Fibroblast of skin of back (primary cell): ENCODE data around the gene STEAP3. TPM values are rescaled to one million over a fixed set of nuclear protein-coding genes. Genes with fewer than 3 reads are reported as not detected.

Experiments
- DNase-seq: peaks from one replicate; pipeline ENCODE4 v3.0.0-alpha.2; 2013
- polyA plus RNA-seq, 2 experiments: library from polyadenylated mRNA; unstranded; fragments of 120-200 nt; gene quantifications; one replicate each; pipeline ENCODE4 v1.2.1, GENCODE V29; 2013; ENCODE audit not compliant: insufficient read length in 2 of 2

STEAP3 gene, protein sequence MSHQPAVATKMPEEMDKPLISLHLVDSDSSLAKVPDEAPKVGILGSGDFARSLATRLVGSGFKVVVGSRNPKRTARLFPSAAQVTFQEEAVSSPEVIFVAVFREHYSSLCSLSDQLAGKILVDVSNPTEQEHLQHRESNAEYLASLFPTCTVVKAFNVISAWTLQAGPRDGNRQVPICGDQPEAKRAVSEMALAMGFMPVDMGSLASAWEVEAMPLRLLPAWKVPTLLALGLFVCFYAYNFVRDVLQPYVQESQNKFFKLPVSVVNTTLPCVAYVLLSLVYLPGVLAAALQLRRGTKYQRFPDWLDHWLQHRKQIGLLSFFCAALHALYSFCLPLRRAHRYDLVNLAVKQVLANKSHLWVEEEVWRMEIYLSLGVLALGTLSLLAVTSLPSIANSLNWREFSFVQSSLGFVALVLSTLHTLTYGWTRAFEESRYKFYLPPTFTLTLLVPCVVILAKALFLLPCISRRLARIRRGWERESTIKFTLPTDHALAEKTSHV
- polyA plus RNA-seq (2013, experiment 1 of 2; ENCODE audit: insufficient read length), result 29.0 TPM
- polyA plus RNA-seq (2013, experiment 2 of 2; ENCODE audit: insufficient read length), result 38.6 TPM

DNA sequence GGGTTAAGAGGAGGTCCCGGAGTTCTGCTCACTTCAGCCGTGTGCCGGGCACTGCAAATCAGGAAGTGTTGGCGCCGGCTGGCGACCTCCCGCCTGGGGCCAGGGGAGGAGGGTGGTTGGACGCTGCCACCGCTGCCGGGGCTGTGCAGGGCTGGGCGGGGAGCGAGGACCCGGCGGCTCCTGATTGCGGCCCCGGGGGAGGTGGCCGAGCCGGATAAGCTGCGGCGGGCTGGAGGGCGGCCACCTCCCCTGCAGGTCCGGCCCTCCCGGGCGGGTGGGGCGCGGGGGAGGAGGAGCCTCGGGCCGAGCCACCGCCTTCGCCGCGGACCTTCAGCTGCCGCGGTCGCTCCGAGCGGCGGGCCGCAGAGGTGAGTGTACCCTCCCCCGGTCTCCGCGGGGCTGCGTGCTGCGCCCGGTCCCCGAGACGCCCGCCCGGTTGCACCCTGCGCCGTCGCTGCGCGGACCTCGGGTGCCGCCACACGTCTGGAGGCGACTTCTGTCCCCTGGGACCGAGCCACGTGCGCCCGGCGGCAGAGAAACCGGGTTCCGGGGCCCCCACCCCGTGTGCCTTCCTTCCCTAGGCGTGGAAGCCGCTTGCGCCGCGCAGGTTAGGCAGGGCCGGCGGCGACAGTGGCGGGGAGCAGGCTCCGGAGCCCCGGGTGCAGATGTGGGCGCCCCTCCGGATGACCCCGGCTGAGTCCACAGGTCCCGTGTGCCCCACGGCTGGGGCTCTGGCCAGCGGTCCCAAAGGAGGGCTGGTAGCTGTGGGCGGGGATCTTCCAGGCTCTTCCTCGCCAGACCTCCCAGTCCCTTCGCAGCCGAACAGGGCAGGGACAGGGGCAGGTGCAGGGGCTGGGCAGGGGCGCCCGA is at the start of gene STEAP3:
TSS of gene STEAP3 (plus strand) at position 314 of the 870 bp plus-strand sequence. CDS start 7,179 bp downstream, outside the sequence.
- DNase-seq, result peak; percentile 76

DNA sequence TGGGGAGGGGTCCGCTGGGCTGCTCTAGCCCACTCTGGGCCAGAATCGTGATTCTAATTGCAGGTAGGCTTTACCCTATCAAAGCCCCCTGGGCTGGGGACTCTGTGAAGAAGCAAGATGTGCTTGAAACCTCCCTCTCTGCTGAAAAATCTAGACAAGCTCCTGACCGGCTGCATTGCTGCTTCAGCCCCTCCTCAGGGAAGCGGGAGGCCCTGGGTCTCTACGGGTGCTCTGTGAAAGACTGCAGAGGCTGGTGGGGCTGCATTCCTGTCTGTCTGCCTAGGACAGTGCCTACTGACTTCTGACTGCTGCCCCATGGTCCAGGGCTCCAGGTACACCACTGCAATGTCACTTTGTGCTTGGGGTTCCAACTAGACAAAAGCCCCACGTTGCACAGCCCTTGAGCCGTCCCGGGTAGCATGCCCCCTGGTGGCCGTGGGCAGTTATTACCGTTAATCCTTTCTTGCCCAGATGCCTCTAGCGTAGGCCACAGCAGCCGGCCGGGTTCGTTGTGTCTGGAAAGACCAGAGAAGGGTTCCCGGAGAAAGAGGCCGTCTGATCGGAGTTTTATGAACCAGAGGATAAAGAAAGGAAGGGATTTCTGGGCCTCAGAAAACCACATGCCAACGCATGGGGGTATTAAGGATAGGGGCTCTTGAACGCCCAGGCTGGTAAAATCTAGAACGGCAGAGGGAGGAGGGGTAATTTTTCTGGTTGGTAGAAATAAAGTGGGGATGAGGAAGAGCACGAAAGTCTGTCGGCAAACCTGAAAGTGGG is 49.2 kb upstream of the STEAP3 start:
- peak; percentile 25 for DNase-seq

DNA sequence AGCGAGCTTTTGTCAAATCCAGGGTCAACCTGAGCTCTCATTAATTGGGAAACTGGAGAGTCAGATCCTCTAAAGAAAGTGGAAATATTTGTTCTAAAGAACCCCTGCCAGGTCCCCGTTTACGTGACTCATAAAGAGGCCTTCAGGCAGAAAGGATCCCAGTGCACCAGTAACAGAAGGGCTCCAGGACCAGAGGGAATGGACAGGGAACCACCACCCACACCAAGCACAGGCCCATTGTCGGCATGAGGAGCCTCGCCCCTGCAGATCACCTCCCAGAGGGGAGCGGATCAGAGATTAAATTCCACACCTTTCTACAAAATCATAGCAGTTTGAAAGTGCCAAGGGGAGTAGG is 48.7 kb upstream of the STEAP3 start:
- no peak for DNase-seq

DNA sequence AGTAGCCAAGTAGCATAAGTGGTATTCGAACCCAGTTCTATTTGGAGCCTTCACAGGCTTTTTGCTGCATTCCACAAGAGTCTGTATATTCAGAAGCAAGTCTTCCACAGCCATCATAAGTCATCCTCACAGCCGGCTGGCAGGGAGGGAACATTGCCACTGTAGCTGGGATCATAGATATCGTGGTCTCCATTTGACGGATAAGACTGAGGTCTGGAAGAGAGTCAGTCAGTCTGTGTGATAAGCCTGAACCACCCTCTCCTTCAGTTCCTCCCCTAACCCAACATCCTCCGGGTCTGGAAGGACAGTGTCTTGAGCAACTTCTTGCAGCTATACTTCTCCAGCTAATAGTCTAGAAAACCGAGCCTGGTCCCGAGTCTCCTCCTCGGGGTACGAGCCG is 48.1 kb upstream of the STEAP3 start:
- no peak for DNase-seq

DNA sequence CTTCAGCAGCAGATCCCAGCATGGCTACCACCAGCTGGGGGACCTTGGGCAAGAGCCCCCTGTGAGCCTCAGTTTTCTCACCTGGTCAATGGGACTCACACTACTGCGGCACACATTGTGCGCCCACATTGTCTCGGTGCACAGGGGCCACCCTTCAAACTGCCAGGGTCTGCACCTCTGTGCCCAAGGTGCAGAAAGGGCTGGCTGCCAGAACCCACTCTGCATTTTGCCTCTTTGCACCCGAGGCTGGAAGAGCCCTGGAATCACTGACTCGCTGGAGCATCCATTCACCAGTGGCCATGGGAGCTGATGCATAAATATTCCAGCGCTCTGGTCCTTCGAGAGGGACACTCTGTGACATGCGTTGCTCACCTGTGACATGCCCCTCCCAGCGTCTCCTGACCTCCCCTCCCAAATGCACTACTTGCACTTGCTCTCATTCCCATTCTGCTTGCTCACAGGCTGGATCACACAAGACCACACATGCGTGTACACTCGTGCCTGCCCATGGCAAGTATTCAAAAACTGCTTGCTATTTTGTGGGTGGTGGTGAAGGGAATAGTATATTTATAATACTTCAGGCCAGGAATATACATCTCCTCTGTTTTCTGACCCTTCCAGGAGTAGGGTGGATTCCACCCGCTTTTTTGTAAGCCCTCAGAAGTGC is 46.3 kb upstream of the STEAP3 start:
- no peak for DNase-seq

DNA sequence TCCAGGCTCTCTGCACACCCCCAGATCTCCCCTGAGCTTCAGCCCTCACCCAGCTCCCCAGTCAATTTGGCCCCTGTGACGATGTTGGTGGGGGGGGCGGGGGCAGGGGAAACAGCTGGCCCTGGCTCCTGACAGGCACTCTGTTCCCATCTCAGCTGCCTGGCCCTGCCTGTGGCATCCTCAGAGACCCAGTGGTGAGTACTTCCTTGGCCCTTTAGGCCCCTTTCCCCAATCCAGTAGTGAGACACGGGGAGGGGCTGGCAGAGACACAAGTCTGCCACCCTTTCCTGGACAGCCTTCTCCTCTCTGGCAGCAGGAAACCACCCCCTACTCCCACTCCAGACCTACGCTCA is 45.8 kb upstream of the STEAP3 start:
- no peak for DNase-seq

DNA sequence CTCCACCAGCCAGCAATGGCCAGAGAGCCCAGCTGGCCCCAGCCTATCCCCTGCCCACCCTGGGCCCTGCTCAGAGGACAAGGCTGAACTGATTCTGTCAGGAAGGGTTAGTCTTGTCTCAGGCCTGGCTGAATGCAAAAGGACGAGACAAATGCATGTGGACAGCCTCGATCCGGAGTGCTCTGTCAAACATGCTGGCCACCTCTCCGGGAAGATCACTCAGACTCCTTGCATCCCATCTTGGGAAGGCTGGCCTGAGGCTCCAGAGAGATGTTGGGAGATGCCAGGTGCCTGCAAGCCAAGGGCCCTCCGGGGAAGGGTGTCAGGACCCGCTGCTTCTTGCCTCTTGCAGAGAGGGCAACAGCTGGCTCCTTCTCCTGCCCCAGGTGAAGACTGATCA is 44.9 kb upstream of the STEAP3 start:
- DNase-seq, result no peak

DNA sequence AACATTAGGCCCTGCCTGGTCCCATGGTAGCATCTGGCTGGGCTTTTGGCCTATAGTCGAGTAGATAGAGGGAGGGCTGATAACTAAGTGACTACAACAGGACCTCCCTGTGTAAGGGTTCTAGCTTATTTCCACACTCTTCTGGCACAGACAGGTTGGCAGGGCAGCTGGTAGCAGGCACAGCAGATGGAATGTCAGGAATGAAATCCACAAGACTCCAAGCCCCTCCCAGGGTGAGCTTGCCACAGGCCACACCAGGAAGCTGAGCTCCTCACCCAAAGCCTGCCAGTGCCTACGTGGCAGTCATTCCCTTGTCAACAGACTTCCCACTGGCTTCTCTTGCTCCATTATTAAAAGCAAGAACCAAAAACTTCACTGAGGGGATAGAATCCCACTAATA is 44.4 kb upstream of the STEAP3 start:
- DNase-seq, result peak; percentile 46

DNA sequence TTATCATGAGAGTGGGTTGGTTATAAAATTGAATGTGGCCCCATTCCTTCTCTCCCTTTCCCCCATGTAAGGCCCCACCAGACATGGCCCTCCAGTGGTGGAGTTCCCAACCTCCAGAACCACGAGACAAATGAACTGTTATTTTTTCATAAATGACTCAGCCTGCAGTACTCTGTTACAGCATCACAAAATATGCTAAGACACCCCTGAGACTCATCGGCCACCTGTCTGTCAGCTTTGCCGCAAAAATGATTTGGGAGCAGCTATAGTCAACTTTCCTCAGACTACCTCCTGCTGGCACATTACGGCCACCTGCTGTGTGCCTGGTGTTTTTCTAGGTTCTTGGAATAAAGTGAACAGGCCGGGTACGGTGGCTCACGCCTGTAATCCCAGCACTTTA is 43.6 kb upstream of the STEAP3 start:
- DNase-seq, result peak; percentile 47

DNA sequence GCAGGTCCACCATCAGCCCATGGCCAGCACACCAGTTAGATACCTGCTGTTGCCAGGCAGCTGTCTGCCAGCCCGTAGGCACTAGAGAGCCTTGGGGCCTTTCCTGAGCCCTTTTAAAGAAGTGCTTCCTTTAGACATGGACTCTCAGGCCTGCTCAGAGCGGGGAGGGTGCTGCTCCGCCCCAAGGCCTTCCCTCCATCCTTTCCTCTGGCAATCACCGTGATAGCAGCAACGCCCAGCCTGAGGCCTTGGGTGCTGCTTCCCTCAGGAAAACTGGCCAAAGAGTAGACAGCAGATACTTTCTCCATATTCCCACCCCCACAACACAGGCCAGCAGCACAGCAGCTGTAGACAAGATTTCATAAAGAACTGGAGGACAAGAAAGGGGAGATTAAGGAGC is 42.7 kb upstream of the STEAP3 start:
- no peak for DNase-seq

DNA sequence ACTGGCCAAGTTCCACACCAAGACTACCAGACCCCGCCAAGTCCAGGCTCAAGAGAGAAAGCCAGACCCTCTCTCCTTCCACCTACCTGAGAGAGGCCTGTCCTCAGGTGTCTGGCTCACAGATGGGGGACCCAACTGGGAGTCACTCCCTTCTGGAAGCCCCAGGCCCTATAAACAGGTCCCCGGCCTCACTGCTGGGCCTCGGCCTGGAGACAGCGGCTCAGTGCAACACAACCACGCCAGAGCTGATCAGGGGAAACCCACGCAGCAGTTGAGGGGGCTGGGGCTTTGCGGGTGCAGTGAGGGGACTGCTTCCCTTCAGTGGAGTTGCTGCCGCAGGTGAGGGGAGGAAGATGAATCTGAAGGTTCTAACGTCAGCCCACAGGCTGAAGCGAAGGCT is 42.2 kb upstream of the STEAP3 start:
- no peak for DNase-seq

DNA sequence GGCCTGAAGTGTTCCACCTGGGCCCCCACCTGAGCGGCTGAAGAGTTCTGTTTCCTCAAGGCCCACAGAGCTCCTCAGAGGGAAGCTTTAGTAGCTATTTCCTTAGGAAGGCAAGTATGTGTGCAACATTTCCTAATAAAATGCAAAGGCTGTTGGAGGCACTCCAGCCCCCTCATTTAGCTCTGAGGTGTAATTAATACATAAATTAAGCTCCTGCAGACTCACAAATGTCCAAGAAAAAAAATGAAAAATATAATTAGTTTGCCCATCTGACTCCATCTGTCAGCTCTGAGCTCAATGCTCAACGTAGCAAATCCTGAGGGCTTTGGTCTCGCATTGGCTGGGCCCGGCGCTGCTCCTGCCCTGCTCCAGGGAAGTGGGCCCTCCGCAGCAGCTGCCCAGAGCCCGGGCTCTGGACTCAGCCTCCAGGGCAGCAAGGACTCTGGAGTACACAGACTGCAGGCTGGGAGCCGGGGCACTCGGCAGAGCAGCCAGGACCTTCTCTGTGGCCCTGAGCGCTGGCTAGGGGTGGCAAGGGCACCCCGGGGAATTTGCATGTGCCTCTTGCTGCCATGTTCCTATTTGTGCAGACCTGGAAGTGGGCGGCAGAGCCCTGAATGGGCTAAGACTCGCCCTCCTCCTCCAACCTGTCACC is 41.7 kb upstream of the STEAP3 start:
- DNase-seq, result no peak

DNA sequence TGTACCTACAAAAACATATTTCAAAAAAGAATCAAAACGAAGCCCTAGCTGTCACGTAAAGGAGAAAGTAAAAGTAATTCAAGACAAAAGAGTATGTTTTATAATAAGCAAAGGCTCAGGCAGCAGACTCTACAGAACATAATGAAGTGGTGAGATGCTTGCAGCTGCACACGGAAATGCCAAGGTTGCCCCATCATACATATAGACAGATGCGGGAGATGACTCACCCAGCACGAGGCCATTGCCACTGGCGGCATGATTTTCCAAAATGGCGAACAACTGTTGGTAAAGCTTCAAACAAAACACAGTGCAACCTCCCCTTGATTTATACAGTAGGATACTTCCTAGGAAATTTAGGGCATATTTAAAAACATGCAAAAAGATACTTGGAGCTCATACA is 39.1 kb upstream of the STEAP3 start:
- DNase-seq, result no peak

DNA sequence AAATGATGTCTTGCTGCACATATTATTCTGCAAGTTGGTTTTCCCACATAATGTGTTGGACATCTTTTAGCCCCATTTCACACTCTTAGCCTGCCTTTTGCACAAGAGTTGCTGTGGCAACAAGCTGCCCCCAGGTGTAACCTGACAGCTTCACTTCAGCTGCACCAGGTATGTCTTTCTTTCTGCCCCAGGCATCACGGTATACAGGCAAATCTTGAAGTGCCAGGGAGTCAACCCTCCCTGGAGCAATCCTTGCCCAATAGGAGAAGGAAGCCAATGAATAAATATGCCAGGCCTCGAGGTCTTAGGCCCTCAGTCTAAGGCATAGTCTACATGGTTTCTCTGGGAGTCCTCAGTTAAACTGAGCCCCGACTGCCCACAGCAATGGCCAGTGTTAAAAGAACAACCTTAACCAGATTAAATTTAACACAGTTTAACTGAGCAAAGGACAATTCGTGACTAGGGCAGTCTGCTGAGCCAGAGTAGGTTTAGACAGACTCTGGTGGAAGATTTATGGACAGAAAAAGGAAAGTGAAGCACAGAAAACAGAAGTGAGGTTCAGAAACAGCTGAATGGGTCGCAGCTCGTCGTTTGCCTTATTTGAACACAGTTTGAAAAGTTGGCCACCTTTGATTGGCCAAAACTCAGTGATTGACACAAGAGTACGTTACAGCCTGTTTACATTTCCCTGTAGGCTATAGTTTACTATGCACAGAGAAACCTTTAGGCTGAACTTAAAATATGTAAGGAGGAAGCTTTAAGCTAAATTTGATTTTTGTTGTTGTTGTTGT is 33.1 kb upstream of the STEAP3 start:
- DNase-seq, result no peak

DNA sequence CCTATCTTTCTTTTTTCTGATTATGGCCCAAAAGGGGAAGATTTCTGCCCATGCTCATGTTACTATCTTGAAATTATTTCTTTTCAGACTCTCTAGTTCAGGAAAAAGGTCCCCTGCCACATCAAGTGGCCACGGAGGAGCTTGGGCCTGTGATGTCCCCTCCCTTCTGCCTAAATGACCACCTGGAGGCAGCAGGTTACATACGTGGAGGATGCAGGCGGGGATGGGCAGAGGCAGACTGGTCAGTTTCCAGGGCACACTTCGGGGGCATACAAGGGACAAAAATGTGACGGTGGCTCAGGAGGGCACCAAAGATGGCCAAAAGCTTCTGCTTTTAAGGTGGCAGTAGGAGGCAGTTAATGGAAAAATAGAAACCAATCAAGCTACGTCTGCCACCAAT is 30.7 kb upstream of the STEAP3 start:
- DNase-seq, result no peak

DNA sequence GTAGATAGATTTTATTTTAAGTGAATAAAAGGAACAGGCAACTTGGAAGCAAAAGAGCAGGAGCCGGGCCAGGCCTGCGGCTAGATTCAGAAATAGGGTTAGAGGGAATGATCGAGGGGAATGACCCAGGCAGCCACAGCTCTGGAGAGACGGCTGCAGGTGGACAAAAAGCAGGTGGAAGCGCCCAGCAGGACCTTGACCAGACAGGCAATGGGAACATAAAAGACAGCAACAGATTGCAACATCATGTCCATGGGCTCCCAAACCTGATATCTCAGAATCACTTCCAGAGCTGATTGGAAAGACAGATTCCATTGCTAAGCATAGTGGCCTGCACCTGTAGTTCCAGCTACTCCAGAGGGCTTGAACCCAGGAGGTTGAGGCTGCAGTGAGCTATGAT is 28.6 kb upstream of the STEAP3 start:
- no peak for DNase-seq

DNA sequence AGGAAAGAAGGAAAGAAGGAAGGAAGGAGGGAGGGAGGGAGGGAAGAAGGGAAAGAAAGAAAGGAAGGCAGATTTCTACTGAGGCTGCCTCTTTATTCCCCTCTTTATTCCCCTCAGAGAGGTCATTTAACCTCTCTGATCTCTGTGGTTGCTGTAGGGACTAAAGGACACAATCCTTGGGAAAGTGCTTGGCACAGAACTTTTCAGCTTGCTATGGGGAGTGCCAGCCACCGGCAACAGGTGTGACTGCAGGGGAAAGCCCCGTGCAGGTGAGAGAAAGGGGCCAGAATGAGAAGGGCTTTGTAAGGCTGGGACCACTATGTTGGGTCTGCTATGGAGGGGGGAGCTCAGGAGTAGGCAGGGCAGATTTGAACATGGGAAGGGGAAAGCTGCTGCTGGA is 27.7 kb upstream of the STEAP3 start:
- DNase-seq, result no peak

DNA sequence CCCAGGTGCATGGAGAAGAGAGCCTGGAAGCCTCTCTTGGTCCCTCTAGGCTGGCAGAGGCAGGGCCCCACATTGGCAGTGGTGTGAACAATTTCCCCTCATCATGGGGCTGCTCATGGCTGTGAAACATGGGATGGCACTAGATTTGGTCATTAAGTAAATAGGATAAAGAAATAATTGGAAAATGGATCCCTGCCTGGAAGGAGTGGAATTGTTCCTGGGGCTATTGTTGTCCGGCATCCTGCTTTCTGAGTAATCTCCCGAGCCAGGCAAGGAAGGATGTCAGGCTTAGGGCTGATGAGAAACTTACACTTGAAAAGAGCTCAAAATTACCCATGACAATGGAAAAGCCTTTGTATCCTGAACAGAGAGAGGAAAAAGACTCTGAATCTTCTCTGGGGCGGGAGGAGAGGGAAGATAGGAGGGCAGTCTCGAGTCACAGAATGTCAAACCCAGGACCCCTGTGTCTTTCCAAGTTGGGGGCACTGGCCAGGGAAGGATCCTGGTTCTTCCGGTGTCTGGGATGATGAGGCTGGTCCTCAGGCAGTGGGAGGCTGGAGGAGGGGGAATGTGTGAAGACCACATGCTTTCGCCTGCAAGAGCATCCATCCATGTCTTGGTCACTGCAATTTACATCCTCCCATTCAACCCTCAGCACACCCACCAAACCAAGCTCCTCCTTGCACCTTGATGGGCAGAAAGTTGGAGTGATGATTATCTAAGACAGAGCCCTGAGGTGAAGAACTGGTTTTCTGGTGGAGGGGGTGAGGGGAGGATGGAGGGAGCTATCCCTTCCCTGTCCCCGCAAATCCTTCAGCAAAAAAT is 27.1 kb upstream of the STEAP3 start:
- peak; percentile 75 for DNase-seq

DNA sequence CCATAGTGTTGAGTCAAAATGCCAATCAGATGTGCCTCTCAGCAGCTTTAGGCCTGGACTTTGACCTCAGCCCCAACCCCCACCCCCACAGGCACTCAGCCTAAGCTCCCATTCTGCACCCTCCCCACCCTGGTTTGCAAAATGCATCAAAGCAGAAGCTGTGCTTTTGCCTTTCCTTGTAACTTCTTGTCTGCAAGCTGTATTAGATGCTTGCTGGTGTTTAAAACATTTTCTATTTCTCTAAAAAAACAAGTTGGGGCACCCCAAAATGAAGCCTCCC is 26.6 kb upstream of the STEAP3 start:
- DNase-seq, result no peak
